GM19193 (cell line): ENCODE data around the gene SMIM31.

Source experiments
- POLR2A ChIP-seq: IDR thresholded peaks from 4 replicates; pipeline ENCODE4 v1.6.1; 2011; ENCODE audit not compliant: insufficient read depth, insufficient read length; ENCODE audit errors: extremely low read depth

SMIM31 gene

DNA sequence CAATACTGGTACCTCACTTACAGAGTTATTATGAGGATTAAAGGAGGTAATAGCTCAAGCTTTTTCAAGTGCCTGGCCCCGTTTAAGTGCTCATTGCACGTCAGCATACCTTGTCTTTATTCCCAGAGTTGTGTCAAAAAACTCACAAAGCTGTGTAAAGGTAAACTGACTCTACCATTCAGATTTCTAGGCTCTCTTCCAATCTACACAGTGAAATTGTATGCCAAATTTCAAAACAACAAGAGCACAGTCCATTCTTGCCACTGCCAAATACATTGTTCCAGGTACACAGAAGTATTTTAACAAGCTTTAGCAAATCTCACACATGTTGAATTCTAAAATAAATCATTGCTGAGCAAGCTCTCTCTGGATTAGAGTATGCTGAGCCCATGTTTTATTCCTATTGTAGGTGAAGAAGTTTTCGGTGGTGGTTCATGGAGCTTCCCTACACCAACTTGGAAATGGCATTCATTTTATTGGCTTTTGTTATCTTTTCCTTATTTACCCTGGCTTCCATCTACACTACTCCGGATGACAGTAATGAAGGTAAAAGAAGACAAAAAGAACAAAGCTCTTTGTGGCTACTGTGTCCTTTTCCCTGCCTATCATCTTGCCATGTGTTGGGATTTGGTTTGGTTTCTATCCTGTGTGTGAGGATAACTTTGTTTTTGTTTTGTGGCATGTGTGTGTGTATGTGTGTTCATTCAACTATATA is 16.2 kb downstream of the SMIM31 start:
- no peak for TF ChIP-seq POLR2A

DNA sequence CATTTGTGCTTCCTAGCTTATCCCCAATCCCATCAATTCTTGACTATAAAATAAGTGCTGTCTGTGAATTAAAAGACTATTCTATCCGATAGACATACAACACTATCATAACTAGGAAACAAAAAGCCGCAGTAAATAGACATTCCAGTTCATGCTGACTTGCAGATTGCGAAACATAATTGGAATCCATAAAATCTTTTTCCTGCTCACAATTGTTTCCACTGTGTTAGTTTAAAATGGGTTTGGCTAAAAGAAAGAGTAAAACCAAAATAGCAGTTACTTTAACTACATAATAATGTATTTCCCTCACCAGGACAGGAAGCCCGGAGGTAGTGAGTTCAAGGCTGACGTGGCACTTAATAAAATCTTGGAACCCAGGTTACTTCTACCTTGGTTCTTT is 17.2 kb downstream of the SMIM31 start:
- no peak for TF ChIP-seq POLR2A

DNA sequence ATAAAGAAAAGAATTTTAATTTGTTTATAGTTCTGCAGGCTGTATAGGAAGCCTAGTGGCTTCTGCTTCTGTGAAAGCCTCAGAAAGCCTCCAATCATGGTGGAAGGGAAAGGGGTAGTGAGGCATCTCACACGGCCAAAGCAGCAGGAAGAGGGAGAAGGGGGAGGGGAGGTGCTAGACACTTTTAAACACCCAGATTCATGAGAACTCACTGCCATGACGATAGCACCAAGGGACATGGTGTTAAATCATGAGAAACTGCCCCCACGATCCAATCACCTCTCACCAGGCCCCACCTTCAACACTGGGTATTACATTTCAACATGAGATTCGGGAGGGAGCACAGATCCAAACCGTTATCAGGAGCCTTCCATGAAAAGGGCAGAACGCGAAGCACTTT is 18.1 kb downstream of the SMIM31 start:
- TF ChIP-seq POLR2A: no peak

DNA sequence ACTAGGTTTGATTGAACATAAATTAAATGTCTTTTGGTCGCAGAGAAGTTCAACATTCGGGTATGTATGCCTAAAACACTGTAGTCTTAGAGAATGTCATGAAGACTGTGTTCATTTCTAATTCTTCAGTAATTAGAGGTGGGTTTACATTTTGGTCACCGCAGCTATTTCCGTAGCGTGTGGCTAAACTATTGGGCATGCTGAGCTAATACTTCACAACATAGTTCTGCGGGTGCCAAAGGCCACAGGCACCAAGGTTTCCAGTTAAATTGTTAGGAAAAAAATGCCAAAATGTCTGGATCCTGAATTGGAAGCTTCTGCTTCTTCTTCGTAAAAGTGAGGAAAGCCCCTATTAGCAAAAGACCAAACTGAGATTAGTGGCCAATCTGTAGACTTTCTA is 25.1 kb downstream of the SMIM31 start:
- TF ChIP-seq POLR2A: no peak

DNA sequence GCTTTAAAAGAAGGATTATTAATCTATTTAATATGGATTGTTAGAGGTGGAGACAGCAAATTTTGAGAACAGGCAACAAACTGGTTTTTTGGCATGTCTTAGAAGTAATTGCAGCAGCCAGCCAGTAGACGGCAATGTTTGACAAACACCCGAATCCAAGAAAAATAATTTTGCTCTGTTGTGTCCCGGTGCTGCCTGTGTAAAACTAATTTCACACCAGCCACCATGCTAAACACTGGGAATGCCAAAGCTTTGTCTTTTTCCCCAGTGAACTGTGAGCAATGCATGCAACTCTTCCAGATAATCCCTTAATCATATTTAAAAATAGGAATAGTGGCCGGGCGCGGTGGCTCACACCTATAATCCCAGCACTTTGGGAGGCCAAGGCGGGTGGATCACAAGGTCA is 25.9 kb downstream of the SMIM31 start:
- TF ChIP-seq POLR2A: no peak

DNA sequence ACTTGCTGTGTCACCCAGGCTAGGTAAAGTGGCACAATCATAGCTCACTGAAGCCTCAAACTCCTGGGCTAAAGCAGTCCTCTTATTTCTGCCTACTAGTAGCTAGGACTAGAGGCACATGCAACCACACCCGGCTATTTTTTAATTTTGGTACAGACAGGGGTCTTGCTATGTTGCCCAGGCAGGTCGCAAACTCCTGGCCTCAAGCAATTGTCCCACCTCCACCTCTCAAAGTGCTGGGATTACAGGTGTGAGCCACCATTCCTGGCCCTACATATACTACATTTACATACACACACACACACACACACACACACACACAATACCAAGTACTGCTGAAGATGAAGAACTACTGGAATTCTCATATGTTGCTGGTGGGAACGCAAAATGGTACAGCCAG is 26.9 kb downstream of the SMIM31 start:
- no peak for TF ChIP-seq POLR2A

DNA sequence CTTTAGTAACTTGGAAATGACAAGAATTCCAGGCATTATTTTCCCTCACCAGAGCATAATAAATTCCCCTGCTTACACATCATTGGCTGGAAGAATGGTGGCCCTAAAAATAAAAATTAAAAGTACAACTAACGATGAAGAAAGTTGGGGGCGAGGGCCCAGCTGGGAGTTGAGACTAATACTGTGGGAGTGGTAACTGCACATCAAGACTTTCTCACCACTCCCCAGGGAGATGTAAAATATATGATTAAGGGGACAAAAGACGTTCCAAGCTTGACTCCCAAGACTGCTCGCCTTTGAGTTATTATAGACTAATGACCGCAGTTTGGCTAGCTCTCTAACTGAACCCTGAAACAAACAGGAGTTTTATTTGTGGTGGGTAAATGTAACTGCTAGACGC is 30.0 kb downstream of the SMIM31 start:
- TF ChIP-seq POLR2A: no peak

DNA sequence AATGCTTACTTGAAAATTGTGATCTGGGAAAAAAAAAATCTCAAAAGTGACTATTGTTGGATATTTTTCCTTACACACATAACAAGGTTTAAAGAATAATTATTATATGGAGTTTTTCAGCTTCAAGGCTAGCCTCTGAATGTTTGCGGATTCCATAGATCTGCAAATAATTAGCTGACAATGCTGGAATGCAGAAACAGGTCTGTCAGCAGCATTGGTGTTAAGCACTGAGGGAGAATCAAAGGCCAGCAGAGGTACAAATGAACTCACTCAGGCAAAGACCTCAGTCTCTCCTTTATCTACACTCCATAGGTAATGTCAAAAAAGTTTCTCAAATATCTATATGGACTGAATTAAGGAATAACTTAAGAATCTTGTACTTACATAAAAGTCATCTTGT is 35.1 kb downstream of the SMIM31 start:
- TF ChIP-seq POLR2A: no peak

DNA sequence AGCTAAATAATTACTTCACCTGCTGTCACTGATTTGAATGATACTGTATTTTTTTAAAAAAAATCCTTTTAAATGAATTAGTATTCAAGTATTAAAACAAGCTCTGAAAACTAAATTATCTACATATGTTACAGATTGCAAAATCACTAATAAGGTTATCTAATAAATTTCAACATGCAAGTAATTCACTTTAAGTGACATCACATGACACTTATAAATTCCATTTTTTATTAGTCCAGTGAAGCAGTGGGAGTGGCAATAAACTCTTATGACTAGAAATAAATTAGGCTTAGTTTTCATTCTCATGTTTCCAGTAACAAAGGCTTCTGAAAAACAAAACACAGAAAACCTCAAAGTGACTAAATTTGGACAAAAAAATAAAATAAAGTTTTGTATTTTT is 36.3 kb downstream of the SMIM31 start:
- TF ChIP-seq POLR2A: no peak

DNA sequence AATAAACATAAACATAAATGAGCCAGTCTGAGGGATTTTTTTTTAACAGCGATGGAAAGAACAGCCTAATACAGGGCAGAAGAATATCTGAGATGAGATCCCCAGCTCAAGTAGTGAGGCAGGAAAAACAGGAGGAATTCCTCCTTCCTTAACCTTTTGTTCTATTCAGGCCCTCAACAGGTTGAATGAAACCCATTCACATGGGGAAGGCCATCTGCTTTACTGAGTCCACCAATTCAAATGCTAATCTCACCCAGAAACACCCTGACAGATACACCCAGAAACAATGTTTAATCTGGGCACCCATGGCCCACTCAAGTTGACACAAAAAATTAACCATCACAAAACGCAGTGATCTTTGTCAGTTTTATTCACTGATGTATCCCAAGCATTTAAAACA is 45.5 kb downstream of the SMIM31 start:
- TF ChIP-seq POLR2A: no peak

DNA sequence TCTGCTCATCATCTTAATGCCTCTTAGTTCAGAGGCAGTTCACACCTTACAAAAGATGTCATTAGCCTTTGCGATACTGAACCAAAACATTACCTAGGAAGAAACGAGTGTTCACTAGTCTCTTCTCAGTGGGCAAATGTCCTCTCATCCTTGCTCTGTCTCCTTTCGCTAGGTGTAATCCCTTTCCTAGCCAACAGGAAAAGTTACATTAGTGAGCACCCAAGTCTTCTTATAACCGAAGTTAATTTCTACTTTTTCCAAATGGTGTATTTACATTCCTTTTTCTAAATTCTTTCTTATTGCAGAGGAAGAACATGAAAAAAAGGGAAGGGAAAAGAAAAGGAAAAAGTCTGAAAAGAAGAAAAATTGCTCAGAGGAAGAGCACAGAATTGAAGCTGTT is 46.9 kb downstream of the SMIM31 start:
- no peak for TF ChIP-seq POLR2A

DNA sequence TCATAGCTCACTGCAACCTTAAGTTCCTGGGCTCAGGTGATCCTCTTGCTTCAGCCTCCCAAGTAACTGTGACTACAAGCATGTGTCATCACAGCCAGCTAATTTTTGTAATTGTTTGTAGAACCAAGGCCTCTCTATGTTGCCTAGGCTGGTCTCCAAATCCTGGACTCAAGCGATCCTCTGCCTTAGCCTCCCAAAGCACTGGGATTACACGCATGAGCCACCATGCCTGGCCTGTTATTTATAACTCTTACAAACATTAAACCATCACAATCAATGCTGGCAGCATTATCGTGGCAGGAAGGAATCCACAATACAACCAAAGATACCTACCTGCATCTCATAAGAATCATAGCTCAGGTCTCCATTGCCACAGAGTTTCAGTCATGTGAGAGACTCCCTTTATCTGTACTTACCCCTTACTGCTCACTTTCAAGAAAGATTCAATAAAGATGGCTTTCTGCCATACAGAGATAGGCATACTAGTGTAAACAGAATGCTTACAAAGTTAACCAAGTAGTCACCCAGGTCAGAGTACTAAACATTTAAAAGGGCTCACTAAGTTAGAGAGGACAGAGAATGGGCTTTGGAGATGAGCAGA is 48.5 kb downstream of the SMIM31 start:
- TF ChIP-seq POLR2A: no peak

DNA sequence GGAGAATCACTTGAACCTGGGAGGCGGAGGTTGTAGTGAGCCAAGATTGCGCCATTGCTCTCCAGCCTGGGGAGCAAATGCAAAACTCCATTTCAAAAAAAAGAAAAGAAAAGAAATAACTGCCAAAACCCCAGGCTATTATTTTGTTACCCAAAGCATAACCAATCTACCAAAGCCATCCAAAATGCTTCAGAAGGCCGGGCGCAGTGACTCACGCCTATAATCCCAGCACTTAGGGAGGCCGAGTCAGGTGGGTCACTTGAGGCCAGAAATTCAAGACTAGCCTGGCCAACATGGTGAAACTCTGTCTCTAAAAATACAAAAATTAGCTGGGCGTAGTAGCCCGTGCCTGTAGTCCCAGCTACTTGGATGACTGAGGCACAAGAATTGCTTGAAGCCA is 49.8 kb downstream of the SMIM31 start:
- no peak for TF ChIP-seq POLR2A

DNA sequence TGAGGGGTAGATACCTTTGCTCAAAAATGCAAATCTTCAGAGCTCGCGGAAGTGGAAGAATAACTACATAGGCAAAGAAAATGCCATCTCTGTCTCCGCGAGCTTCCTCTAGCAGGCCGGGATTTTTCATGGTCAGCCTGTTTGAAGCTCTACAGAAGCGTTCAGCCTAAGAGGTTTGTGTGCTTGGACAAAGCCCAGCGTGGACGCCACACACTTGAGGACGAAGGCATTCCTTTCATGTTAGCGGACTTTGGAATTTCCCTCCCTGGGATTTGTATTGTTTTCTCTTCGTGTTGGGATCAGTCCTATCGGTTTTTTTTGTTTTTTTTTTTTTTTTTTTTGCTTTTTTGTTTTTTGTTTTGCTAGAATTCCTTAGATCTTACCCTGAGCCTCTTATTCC is 53.7 kb downstream of the SMIM31 start:
- TF ChIP-seq POLR2A: no peak

DNA sequence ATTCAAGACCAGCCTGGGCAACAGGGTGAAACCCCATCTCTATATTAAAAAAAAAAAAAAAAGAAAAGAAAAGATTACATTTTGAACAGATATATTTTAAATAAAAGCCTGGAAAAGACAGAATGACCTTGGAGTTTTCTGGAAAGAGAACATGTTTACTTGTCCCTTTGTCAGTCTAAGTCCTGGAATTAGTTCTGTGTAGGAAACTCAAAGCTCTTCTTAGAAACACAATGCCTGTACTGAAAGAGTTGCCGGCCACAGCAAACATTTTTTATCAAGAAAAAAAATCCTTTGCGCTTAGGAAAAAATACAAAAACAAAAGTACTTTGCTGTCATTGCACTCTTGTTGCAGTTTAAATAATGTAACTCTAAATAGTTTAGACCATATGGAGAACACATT is 59.6 kb downstream of the SMIM31 start:
- no peak for TF ChIP-seq POLR2A

DNA sequence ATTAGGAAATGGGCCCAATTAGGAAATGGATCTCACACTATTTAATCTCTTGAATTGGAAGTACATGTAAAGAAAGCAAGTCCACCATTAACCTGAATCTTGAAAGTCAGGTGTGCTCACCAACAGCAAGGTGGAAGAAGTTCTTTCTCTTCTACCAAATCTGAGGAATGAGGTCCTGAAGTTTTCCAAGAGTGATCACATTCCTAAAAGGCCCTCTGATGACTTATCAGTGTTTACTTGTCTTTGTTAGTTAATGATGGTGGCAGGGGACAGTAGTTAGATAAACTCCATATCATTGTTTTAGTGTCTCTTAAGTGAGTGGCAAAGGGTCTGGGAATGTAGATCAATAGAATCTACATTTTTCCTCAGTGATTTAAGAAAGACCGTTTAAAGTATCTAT is 61.8 kb downstream of the SMIM31 start:
- TF ChIP-seq POLR2A: no peak

DNA sequence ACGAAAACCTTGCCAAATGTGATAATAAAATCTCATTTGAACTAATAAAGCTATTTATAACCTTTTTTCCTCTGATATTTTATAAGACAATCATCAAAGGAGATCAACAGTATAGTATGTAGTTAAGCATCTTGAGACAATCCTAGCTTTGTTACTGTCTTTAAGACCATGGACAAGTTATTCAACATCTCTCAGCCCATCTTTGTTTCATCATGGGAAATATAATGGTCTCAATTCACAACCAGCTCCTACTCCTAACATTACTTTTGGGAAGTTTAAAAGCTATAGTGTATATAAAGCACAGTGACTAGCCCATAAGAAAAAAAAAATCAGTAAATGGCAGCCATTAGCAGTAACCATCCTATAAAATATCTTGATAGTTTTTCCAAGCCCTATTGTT is 65.4 kb downstream of the SMIM31 start:
- TF ChIP-seq POLR2A: no peak
